CD4-positive, alpha-beta T cell treated with Interleukin-2 at 100 ng/mL for 4 hours (primary cell): ENCODE results near the gene NCS1.

Experiments
- DNase-seq: peaks from one replicate; pipeline ENCODE4 v3.0.0-alpha.2; 2020; ENCODE audit warnings: low spot score

NCS1 gene

DNA sequence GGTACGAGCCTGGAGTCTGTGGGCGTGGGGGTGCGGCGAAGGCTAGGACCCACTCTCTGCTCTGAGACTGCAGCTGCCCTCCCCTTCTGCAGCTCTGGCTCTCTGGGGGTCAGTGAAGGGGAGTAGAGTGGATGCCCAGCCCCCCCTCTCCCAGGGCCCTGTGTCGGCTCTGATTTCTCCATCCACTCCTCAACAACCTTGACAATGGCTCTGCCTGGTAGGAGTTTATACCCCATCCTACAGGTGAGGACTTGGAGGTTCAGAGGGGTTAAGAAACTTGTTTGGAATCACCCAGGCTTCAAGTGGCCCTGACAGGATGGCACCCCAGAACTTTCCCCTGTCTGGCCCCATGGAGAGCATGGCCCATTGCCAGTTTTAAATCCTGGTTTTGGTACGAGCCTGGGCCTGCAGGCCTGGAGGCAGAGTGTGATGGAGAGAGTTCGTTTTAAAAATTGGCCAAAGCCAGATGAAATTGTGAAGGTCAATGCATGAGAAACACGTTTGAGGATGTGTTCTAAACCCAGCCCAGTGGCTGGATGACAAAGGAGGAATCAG, 22.3 kb downstream of the NCS1 start:
- DNase-seq: no peak

DNA sequence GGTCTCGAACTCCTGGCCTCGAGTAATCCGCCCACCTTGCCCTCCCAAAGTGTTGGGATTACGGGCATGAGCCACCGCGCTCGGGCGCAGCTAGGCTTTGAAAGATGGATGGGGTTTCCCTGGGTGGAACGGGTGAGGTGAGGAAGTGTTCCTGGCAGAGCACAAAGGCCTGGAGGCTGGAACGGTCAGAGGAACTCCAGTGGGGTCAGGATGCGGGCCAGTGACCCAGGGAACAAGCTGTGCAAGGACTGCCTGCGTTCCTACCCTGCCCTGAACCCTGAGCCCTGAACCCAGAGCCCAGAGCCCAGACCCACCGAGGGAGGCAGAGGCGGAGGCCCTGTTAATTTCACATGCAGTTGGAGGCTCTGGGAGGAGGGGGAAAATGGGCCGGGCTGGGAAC, 23.4 kb downstream of the NCS1 start:
- DNase-seq: no peak

GRCh38 chr9:130196643-130197042, 24.4 kb downstream of the NCS1 start:
- no peak for DNase-seq

GRCh38 chr9:130197386-130197785, 25.2 kb downstream of the NCS1 start:
- DNase-seq: no peak

GRCh38 chr9:130197888-130198287, 25.7 kb downstream of the NCS1 start:
- DNase-seq: no peak

- no peak for DNase-seq
These were observed 26.4 kb downstream of the NCS1 start for GRCh38 chr9:130198501-130199179.

DNA sequence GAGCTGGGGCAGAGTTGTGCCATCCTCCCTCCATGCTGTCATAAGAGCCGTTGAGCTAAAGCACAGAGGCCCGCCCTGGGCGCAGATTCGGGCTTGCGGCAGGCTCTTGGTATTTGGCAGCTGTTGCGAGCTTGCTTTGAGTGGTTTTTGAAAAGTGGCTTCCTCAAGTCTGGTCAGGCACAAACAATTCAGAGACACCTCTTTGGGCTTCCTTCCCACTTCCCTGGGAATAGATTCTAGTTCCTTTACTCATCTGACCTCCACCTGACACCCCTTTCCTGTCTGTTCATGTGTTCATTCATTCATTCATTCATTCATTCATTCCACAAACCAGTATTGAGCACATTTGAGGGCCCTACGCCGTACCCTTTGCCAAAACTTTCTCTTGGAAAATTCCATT, 27.4 kb downstream of the NCS1 start:
- DNase-seq: no peak

GRCh38 chr9:130200038-130200849, 28.0 kb downstream of the NCS1 start:
- DNase-seq: no peak

- DNase-seq: no peak
These were observed 29.2 kb downstream of the NCS1 start for GRCh38 chr9:130201399-130201873.

GRCh38 chr9:130201974-130202373, 29.8 kb downstream of the NCS1 start:
- DNase-seq: no peak

DNA sequence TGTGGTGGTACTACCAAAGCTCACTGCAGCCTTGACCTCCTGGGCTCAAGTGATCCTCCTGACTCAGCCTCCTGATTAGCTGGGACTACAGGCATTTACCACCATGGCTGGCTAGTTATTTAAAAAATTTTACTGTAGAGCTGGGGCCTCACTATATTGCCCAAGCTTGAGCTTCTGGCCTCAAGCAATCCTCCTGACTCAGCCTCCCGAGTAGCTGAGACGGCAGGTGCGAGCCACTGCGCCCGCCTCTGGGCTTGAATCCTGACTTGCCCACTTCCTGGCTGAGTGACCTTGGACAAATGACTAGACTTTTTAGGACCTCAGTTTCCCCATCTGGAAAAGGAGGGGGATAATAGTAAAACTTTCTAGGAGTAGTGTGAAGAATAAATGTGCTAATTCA, 32.1 kb downstream of the NCS1 start:
- DNase-seq: no peak

DNA sequence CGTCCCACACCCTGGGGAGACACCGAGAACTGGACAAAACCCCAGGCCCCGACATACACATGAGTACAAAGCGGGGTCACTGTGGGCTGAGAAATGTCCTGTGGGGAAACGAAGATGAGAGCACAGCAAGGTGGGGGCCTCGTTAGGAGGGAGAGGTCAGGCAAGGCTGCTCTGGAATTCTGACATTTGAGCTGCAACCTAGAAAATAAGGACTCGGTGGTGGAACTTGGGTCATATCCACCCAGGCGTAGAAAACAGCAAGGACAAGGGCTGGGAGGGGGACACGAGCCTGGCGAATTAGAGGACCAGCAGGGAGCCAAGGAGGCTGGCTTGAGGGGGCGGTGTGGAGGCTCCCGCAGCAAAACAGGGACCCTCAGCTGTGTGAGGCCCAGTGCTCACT, 32.8 kb downstream of the NCS1 start:
- DNase-seq: no peak

DNA sequence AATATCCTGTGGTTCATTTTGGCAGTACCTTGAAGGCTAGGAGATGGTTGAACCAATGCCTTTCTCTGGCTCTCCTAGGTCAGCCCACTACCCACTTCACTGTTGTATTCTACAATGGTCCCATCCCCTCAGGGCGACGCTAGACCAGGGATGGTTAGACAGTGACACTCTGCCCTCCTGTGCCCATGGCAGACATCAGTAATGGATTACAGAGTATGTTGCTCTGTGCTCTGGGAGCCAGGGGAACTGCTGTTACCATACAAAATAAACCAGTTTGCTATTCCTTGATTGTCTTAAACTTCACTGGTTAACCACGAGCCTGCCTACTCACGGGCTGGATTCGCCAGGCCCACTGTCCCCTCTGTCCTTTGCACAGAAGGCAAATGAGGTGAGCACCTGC, 33.7 kb downstream of the NCS1 start:
- DNase-seq: no peak

GRCh38 chr9:130206579-130206978, 34.4 kb downstream of the NCS1 start:
- DNase-seq: no peak

GRCh38 chr9:130207241-130207992, 35.2 kb downstream of the NCS1 start:
- no peak for DNase-seq

DNA sequence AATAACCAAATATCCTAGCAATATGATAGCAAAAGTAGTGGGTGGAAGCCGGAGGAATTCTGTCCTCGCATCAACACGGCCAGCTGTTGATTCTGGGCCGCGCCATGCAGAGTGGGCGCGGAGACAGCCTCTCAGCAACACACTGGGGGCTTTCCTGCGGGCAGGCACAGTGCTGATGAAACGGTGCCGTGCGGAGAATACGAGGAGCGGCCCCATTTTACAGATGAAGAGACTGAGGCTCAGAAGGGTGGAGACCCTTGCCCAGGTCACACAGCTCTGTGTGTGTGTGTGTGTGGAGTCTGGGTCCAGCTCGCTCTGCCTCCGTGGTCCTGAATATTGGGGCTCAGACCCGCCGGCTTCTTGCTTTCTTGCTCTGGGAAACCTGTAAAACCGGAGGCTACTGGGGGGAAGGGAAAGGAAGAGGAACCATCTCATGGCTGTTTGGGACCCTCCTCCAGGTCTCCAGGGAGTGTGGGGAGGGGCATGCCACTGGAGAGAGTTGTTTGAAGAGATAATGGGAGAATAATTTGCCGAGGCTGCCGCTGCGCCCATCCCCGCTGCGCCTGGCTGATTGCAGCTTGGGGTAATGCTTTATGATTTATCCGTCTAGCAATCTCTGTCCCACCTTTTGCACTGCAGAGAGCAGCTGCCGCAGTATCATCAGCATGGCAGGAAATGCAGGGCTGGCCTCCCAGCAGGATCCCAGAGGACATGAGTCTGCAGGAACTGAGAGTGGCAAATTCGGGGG, 36.6 kb downstream of the NCS1 start:
- DNase-seq: no peak

GRCh38 chr9:130209422-130209821, 37.2 kb downstream of the NCS1 start:
- DNase-seq: no peak

DNA sequence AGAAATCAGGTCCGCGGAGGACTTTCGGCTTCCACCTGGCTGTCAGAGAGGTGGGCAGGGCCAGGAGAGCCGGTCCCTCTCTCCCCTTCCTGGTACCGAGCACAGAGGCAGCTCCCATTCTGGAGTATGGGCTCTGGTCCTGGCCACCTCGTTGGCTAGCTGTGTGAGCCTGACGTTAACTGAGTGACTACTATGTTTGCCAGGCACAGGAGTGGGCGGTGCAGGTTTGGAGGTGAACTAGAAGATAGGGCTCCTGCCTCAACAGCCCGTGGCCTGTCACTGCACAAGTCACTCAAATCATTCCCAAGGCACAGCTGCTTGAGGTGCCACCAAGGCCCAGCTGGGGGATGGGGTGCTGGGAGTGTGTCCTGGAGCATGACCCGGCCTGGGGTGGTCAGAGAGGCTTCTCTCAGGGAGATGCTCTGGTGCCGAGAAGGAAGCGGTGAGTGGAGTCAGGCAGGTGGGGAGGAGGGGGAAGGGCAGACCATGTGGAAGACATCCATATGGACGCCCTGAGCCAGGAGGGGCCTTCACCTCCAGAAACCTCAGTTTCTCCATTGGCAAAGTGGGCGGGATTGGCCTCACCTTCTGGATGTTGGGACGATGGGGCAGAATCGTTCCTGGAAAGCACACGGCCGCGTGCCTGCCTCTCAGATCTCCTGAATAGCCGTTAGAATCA, 39.5 kb downstream of the NCS1 start:
- no peak for DNase-seq

GRCh38 chr9:130212543-130213297, 40.5 kb downstream of the NCS1 start:
- no peak for DNase-seq
